B cell (primary cell): Measurements from ENCODE around the gene ARHGAP18.

Experiments used
- CTCF ChIP-seq: fragments of 200-600 bp; IDR thresholded peaks from one replicate; pipeline ENCODE4 v1.8.0; 2022; ENCODE audit warnings: antibody characterized with exemption, mild to moderate bottlenecking
- EZH2 ChIP-seq: IDR thresholded peaks from 2 replicates; pipeline ENCODE4 v1.6.1; 2012; ENCODE audit warnings: borderline replicate concordance, low read depth, mild to moderate bottlenecking, moderate library complexity, low read length; ENCODE audit not compliant: insufficient read depth, poor library complexity, severe bottlenecking

DNA sequence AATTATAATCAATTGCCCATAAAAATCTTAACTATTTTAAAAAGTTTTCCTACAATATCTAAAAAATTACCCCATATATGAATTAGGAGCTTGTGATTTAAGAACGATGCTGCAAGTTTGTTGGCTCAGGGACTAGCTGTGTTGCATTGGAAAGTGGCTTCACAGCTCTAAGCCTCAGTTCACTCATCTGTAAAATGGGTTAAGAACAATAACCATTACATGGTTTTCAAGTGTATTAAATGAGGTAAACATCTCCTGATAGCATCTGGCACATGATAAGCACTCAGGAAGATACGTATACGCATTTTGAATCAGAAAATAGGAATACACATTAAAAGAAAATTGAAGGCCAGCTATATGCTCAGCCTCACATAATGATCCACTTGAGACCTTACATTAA, 76.4 kb downstream of the ARHGAP18 start:
- no peak for TF ChIP-seq CTCF
- TF ChIP-seq EZH2 = no peak
